Astrocyte (in vitro differentiated cells and primary cell): ENCODE data around the gene SLC16A12. TPM values are rescaled to one million over a fixed set of nuclear protein-coding genes. Genes with fewer than 3 reads are reported as not detected.
A peak's percentile ranks its signal among the peaks of the same experiment; 100 is the strongest.

ENCODE experiments used
- DNase-seq: peaks from one replicate; pipeline ENCODE4 v3.0.0-alpha.2; 2010; ENCODE audit warnings: low read depth
- FAIRE-seq: peaks from 2 replicates; lab custom pipeline; 2011; peaks lifted over from hg19 to GRCh38; lab: Jason Lieb, UNC
- H2AFZ ChIP-seq: 2 replicates; pipeline ENCODE4 v1.6.0; 2012; ENCODE audit warnings: low read depth, low read length, inconsistent platforms
- H3K27ac ChIP-seq: 2 replicates; pipeline ENCODE4 v1.5.1; 2011; ENCODE audit warnings: low read depth, low read length, inconsistent platforms
- H3K27me3 ChIP-seq: 2 replicates; pipeline ENCODE4 v1.6.0; 2011; ENCODE audit warnings: low read length, inconsistent platforms; ENCODE audit not compliant: insufficient read depth
- H3K36me3 ChIP-seq: 2 replicates; pipeline ENCODE4 v1.5.1; 2011; ENCODE audit warnings: low read length, inconsistent platforms; ENCODE audit not compliant: insufficient read depth
- H3K4me1 ChIP-seq: 2 replicates; pipeline ENCODE4 v1.5.1; 2011; ENCODE audit warnings: low read length, inconsistent platforms; ENCODE audit not compliant: insufficient read depth
- H3K4me2 ChIP-seq: 2 replicates; pipeline ENCODE4 v1.6.0; 2012; ENCODE audit warnings: low read length, inconsistent platforms
- H3K4me3 ChIP-seq: 2 replicates; pipeline ENCODE4 v1.5.1; 2011; ENCODE audit warnings: low read depth, mild to moderate bottlenecking, low read length, inconsistent platforms; ENCODE audit not compliant: insufficient read depth
- H3K79me2 ChIP-seq: 2 replicates; pipeline ENCODE4 v1.6.0; 2012; ENCODE audit warnings: mild to moderate bottlenecking, low read length, inconsistent platforms; ENCODE audit not compliant: insufficient read depth
- H3K9ac ChIP-seq: 2 replicates; pipeline ENCODE4 v1.6.0; 2012; ENCODE audit warnings: mild to moderate bottlenecking, low read length, inconsistent platforms
- H3K9me3 ChIP-seq: 2 replicates; pipeline ENCODE4 v1.5.1; 2012; ENCODE audit warnings: low read depth, mild to moderate bottlenecking, low read length, inconsistent platforms; ENCODE audit not compliant: insufficient read depth
- H4K20me1 ChIP-seq: 2 replicates; pipeline ENCODE4 v1.6.0; 2012; ENCODE audit warnings: low read length, inconsistent platforms; ENCODE audit not compliant: insufficient read depth
- H3K27ac Mint-ChIP-seq: one replicate; pipeline ENCODE4 v1.8.0; 2021; ENCODE audit warnings: mild to moderate bottlenecking, mixed read lengths; ENCODE audit not compliant: unreplicated experiment
- H3K27me3 Mint-ChIP-seq: one replicate; pipeline ENCODE4 v1.8.0; 2021; ENCODE audit warnings: low read depth, mixed read lengths; ENCODE audit not compliant: unreplicated experiment
- H3K36me3 Mint-ChIP-seq: one replicate; pipeline ENCODE4 v1.8.0; 2021; ENCODE audit warnings: low read depth, mixed read lengths; ENCODE audit not compliant: unreplicated experiment
- H3K4me1 Mint-ChIP-seq: one replicate; pipeline ENCODE4 v1.8.0; 2021; ENCODE audit warnings: low read depth, mixed read lengths; ENCODE audit not compliant: unreplicated experiment
- H3K4me3 Mint-ChIP-seq: one replicate; pipeline ENCODE4 v1.8.0; 2021; ENCODE audit warnings: mild to moderate bottlenecking, moderate library complexity, mixed read lengths; ENCODE audit not compliant: unreplicated experiment
- H3K9me3 Mint-ChIP-seq: one replicate; pipeline ENCODE4 v1.8.0; 2021; ENCODE audit warnings: mild to moderate bottlenecking, mixed read lengths; ENCODE audit not compliant: unreplicated experiment
- EZH2 ChIP-seq: IDR thresholded peaks from 2 replicates; pipeline ENCODE4 v1.6.1; 2012; ENCODE audit warnings: mild to moderate bottlenecking, low read length, inconsistent platforms; ENCODE audit not compliant: insufficient read depth
- total RNA-seq: library from RNA; stranded (reverse); gene quantifications from 2 replicates; pipeline ENCODE4 v1.2.1, GENCODE V29; 2021
- TF ChIP-seq, protein P1 (sequence below): IDR thresholded peaks from 2 replicates; pipeline ENCODE4 v1.5.1; 2011; ENCODE audit warnings: low read depth, mild to moderate bottlenecking, inconsistent platforms, low read length, moderate library complexity; ENCODE audit not compliant: insufficient read depth

Gene SLC16A12
- total RNA-seq, 1 donor from 2014 or later: 0.59 TPM

DNA sequence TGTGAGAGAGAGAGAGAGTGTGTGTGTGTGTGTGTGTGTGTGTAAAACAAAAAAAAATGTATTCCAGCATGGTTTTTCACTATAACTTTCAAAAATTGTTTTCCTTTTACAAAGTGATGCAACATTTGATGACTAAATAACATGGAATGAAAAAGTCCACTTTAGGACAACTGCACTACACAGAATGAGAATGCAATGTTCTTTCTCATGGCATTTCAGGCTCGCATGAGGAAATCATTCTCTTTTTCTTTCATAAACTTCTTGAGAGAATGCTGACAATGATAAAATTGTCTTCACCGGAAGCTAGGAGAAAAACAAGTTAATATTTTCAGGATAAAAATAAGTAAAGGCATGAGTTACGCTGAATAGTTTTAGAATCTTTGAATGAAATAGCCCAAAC, 53.7 kb downstream of the SLC16A12 start:
- H3K9me3 ChIP-seq: no peaks in the 10 kb centered on the region
- Mint-ChIP-seq H3K27ac (peak overlapping the region; percentile 82), H3K4me1 (peaks cover 34% of the 10 kb centered on the region), H3K27me3 (no peaks in the 10 kb centered on the region), H3K36me3 (no peaks in the 10 kb centered on the region), H3K4me3 (peak overlapping the region; percentile 2), H3K9me3 (peaks cover 3% of the 10 kb centered on the region)
- FAIRE-seq: peak; percentile 87
- DNase-seq: peak; percentile 88
- H2AFZ ChIP-seq: no peak overlapping the region
- H3K79me2 ChIP-seq: no peaks in the 10 kb centered on the region
- H3K27ac ChIP-seq: peak overlapping the region; percentile 59
- H3K4me3 ChIP-seq: no peak overlapping the region
- peak overlapping the region; percentile 52 for H3K4me2 ChIP-seq
- peak overlapping the region; percentile 8 for H3K9ac ChIP-seq
- TF ChIP-seq EZH2: no peak
- TF ChIP-seq, protein P1, sequence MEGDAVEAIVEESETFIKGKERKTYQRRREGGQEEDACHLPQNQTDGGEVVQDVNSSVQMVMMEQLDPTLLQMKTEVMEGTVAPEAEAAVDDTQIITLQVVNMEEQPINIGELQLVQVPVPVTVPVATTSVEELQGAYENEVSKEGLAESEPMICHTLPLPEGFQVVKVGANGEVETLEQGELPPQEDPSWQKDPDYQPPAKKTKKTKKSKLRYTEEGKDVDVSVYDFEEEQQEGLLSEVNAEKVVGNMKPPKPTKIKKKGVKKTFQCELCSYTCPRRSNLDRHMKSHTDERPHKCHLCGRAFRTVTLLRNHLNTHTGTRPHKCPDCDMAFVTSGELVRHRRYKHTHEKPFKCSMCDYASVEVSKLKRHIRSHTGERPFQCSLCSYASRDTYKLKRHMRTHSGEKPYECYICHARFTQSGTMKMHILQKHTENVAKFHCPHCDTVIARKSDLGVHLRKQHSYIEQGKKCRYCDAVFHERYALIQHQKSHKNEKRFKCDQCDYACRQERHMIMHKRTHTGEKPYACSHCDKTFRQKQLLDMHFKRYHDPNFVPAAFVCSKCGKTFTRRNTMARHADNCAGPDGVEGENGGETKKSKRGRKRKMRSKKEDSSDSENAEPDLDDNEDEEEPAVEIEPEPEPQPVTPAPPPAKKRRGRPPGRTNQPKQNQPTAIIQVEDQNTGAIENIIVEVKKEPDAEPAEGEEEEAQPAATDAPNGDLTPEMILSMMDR: no peak
- H3K36me3 ChIP-seq: no peaks in the 10 kb centered on the region
- no peaks in the 10 kb centered on the region for H4K20me1 ChIP-seq
- H3K4me1 ChIP-seq: peaks cover 32% of the 10 kb centered on the region
- no peaks in the 10 kb centered on the region for H3K27me3 ChIP-seq

DNA sequence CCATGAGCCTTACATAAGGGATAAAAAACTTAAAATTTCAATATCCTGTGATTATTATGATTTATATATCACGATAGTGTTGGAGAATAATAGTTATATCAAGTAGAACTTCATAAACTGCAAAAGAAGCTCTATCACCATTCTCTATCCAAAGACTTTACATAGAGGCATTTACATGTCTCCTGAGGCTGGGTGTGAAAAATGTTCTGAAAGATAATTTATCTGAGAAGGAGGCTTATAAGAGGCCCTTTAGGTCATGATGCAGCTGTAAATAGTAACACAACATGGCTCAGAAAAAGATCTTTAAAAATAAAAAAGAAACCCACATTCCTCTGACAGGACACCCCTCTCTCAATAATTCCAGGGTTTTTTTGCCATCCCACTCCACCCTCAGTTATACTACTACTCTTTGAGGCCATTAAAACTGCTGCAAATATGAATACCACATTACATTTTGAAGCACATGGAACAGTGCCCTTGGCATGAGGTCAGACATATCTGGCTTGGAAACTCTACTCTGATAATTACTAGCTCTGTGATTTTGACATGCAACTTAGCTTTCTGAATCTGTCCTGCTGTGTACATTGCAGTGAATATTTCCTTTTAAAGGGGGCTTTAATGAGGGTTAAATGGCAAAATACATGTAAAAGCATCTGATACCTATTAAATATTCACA, 55.5 kb downstream of the SLC16A12 start:
- Mint-ChIP-seq H3K27me3 (no peaks in the 10 kb centered on the region), H3K4me3 (no peak overlapping the region), H3K4me1 (peaks cover 35% of the 10 kb centered on the region), H3K36me3 (no peaks in the 10 kb centered on the region), H3K27ac (no peak overlapping the region), H3K9me3 (peaks cover 3% of the 10 kb centered on the region)
- Histone ChIP-seq H3K4me1 (peaks cover 46% of the 10 kb centered on the region), H3K36me3 (no peaks in the 10 kb centered on the region), H3K27me3 (no peaks in the 10 kb centered on the region), H3K4me3 (no peak overlapping the region), H3K9me3 (no peaks in the 10 kb centered on the region), H3K27ac (no peak overlapping the region), H4K20me1 (no peaks in the 10 kb centered on the region), H2AFZ (no peak overlapping the region), H3K4me2 (no peak overlapping the region), H3K9ac (no peak overlapping the region), H3K79me2 (no peaks in the 10 kb centered on the region)
- TF ChIP-seq, protein P1: no peak
- TF ChIP-seq EZH2: no peak
- DNase-seq (no peak), FAIRE-seq (no peak)
